Fibroblast of villous mesenchyme (primary cell): ENCODE measurements around the gene METAP1D. TPM values are rescaled to one million over a fixed set of nuclear protein-coding genes. Genes with fewer than 3 reads are reported as not detected.
"Not testable (repeated sequence)": the region's sequence is repeated elsewhere in the genome, so short reads cannot be mapped to it uniquely, and the experiment has no call there.

Source experiments
- DNase-seq: peaks from one replicate; pipeline ENCODE4 v3.0.0-alpha.2; 2010; ENCODE audit warnings: low read depth
- H3K4me3 ChIP-seq: 2 replicates; pipeline ENCODE4 v1.5.1; 2011; ENCODE audit warnings: low read depth, mild to moderate bottlenecking, low read length
- CTCF ChIP-seq: IDR thresholded peaks from 2 replicates; pipeline ENCODE4 v1.5.1; 2012; ENCODE audit warnings: low read depth, mild to moderate bottlenecking, low read length; ENCODE audit not compliant: insufficient read depth
- total RNA-seq: library from RNA; depleted of rRNA; stranded (reverse); fragments of >200 nt; gene quantifications from 2 replicates; pipeline ENCODE4 v1.2.3, GENCODE V29; 2012

The METAP1D gene
- total RNA-seq, 1 donor: 13.4 TPM

- DNase-seq: no peak
- no peak for TF ChIP-seq CTCF
- no peak overlapping the region for H3K4me3 ChIP-seq
Observed at GRCh38 chr2:172065111-172065510, 65.4 kb downstream of the METAP1D start.

GRCh38 chr2:172066394-172066886 lies 66.7 kb downstream of the METAP1D start:
- no peak for DNase-seq
- TF ChIP-seq CTCF: no peak
- H3K4me3 ChIP-seq: no peak overlapping the region

- not testable (repeated sequence) for H3K4me3 ChIP-seq, DNase-seq
Observed at GRCh38 chr2:172067905-172068304, 68.2 kb downstream of the METAP1D start.

GRCh38 chr2:172070936-172071335 lies 71.2 kb downstream of the METAP1D start:
- no peak overlapping the region for H3K4me3 ChIP-seq
- no peak for DNase-seq
- no peak for TF ChIP-seq CTCF

GRCh38 chr2:172072303-172072702 lies 72.5 kb downstream of the METAP1D start:
- no peak for TF ChIP-seq CTCF
- DNase-seq: no peak
- no peak overlapping the region for H3K4me3 ChIP-seq

- H3K4me3 ChIP-seq: no peak overlapping the region
- TF ChIP-seq CTCF: no peak
- no peak for DNase-seq
Observed at GRCh38 chr2:172072706-172073105, 73.0 kb downstream of the METAP1D start.

- TF ChIP-seq CTCF: no peak
- no peak overlapping the region for H3K4me3 ChIP-seq
Observed at GRCh38 chr2:172073518-172073917, 73.8 kb downstream of the METAP1D start.

More at GRCh38 chr2:172073518-172073917, 73.8 kb downstream of the METAP1D start:
- no peak for DNase-seq
